G401.6 (cell line): ENCODE data around the gene ABCC3.
"Not testable (repeated sequence)": the region's sequence is repeated elsewhere in the genome, so short reads cannot be mapped to it uniquely, and the experiment has no call there.

Experiments used
- FAIRE-seq: peaks from 2 replicates; lab custom pipeline; 2012; peaks lifted over from hg19 to GRCh38; lab: Jason Lieb, UNC

ABCC3 gene

GRCh38 chr17:50710025-50710424 lies 75.3 kb downstream of the ABCC3 start:
- FAIRE-seq, result no peak

GRCh38 chr17:50710650-50711049 lies 76.0 kb downstream of the ABCC3 start:
- FAIRE-seq, result no peak

- FAIRE-seq, result no peak
Measured at GRCh38 chr17:50712641-50713040, 78.0 kb downstream of the ABCC3 start.

- no peak for FAIRE-seq
Measured at GRCh38 chr17:50715471-50715870, 80.8 kb downstream of the ABCC3 start.

- FAIRE-seq, result no peak
Measured at GRCh38 chr17:50719144-50719923, 84.7 kb downstream of the ABCC3 start, which contains the start of gene LUC7L3. Gene LUC7L3 (plus strand): TSS chr17:50719603. CDS start chr17:50719733, 130 bp downstream.

GRCh38 chr17:50719924-50720794 lies 85.5 kb downstream of the ABCC3 start:
- FAIRE-seq, result no peak

- FAIRE-seq, result no peak
Measured at GRCh38 chr17:50721194-50722010, 86.7 kb downstream of the ABCC3 start.

- FAIRE-seq, result no peak
Measured at GRCh38 chr17:50722746-50723145, 88.1 kb downstream of the ABCC3 start.

- not testable (repeated sequence) for FAIRE-seq
Measured at GRCh38 chr17:50724622-50725021, 89.9 kb downstream of the ABCC3 start.

- FAIRE-seq, result no peak
Measured at GRCh38 chr17:50725769-50726655, 91.3 kb downstream of the ABCC3 start.

GRCh38 chr17:50728112-50728429 lies 93.4 kb downstream of the ABCC3 start:
- no peak for FAIRE-seq

- FAIRE-seq, result no peak
Measured at GRCh38 chr17:50728881-50729765, 94.4 kb downstream of the ABCC3 start.

GRCh38 chr17:50731575-50732460 lies 97.1 kb downstream of the ABCC3 start:
- FAIRE-seq, result no peak

- no peak for FAIRE-seq
Measured at GRCh38 chr17:50735287-50735686, 100.6 kb downstream of the ABCC3 start.

GRCh38 chr17:50737118-50737698 lies 102.5 kb downstream of the ABCC3 start:
- no peak for FAIRE-seq

GRCh38 chr17:50739098-50739497 lies 104.4 kb downstream of the ABCC3 start:
- no peak for FAIRE-seq
